Activated CD4-positive, alpha-beta T cell treated with anti-CD3 and anti-CD28 coated beads for 48 hours (primary cell): ENCODE measurements around the gene CRY1.
"Not testable (repeated sequence)": the region's sequence is repeated elsewhere in the genome, so short reads cannot be mapped to it uniquely, and the experiment has no call there.

Experiments
- DNase-seq: peaks from one replicate; pipeline ENCODE4 v3.0.0-alpha.2; 2020

The CRY1 gene

GRCh38 chr12:106997916-106998315, 95.4 kb downstream of the CRY1 start:
- no peak for DNase-seq

GRCh38 chr12:106996102-106996501, 97.2 kb downstream of the CRY1 start:
- not testable (repeated sequence) for DNase-seq

- no peak for DNase-seq
These were observed 98.6 kb downstream of the CRY1 start for GRCh38 chr12:106994579-106995220.

- DNase-seq = no peak
These were observed 105.5 kb downstream of the CRY1 start for GRCh38 chr12:106987846-106988245.

- peak; percentile 86 for DNase-seq
These were observed 106.5 kb downstream of the CRY1 start, which contains the start of gene MTERF2 for GRCh38 chr12:106986625-106987389. Gene MTERF2, minus strand, starts transcription at chr12:106987146. Its CDS starts 8,432 bp downstream, at chr12:106978714.

- DNase-seq = no peak
These were observed 107.2 kb downstream of the CRY1 start for GRCh38 chr12:106986135-106986534.

- no peak for DNase-seq
These were observed 107.9 kb downstream of the CRY1 start for GRCh38 chr12:106985479-106985878.

- DNase-seq = peak; percentile 20
These were observed 108.7 kb downstream of the CRY1 start for GRCh38 chr12:106984588-106985137.

- no peak for DNase-seq
These were observed 111.1 kb downstream of the CRY1 start for GRCh38 chr12:106982229-106982628.

- DNase-seq = no peak
These were observed 111.6 kb downstream of the CRY1 start for GRCh38 chr12:106981788-106982187.

- no peak for DNase-seq
These were observed 112.4 kb downstream of the CRY1 start for GRCh38 chr12:106980944-106981343.

- DNase-seq = no peak
These were observed 115.1 kb downstream of the CRY1 start for GRCh38 chr12:106978035-106978800.

GRCh38 chr12:106976668-106977067, 116.7 kb downstream of the CRY1 start:
- DNase-seq = no peak

GRCh38 chr12:106975993-106976658, 117.2 kb downstream of the CRY1 start:
- no peak for DNase-seq

GRCh38 chr12:106975098-106975497, 118.3 kb downstream of the CRY1 start:
- DNase-seq = no peak

- no peak for DNase-seq
These were observed 118.8 kb downstream of the CRY1 start for GRCh38 chr12:106974511-106974910.

GRCh38 chr12:106973545-106973944, 119.8 kb downstream of the CRY1 start:
- no peak for DNase-seq

- DNase-seq = no peak
These were observed 122.3 kb downstream of the CRY1 start for GRCh38 chr12:106971065-106971464.

GRCh38 chr12:106964526-106964925, 128.8 kb downstream of the CRY1 start:
- no peak for DNase-seq

GRCh38 chr12:106962286-106962685, 131.1 kb downstream of the CRY1 start:
- DNase-seq = no peak

- no peak for DNase-seq
These were observed 132.9 kb downstream of the CRY1 start for GRCh38 chr12:106960443-106960842.

- no peak for DNase-seq
These were observed 135.8 kb downstream of the CRY1 start for GRCh38 chr12:106957583-106957982.
